HG02571 (cell line): ENCODE measurements around the gene VPREB3.

ENCODE experiments used
- ATAC-seq: cut with Tn5 transposase; IDR thresholded peaks from one replicate; pipeline ENCODE4 v1.9.1; 2021; ENCODE audit warnings: mild to moderate bottlenecking, moderate library complexity; ENCODE audit not compliant: unreplicated experiment

Gene VPREB3

GRCh38 chr22:23754220-23754919 lies at the start of gene VPREB3:
Gene VPREB3 (minus strand): TSS chr22:23754425. CDS start chr22:23754363, 62 bp downstream.
- no peak for ATAC-seq

GRCh38 chr22:23803001-23803819 lies 49.0 kb upstream of the VPREB3 start:
- ATAC-seq: no peak

- no peak for ATAC-seq
Measured at GRCh38 chr22:23801886-23802377, 47.7 kb upstream of the VPREB3 start.

GRCh38 chr22:23801238-23801821 lies 47.1 kb upstream of the VPREB3 start:
- no peak for ATAC-seq

GRCh38 chr22:23800297-23801237 lies 46.3 kb upstream of the VPREB3 start:
- peak; percentile 45 for ATAC-seq

- no peak for ATAC-seq
Measured at GRCh38 chr22:23796461-23796860, 42.2 kb upstream of the VPREB3 start.

- no peak for ATAC-seq
Measured at GRCh38 chr22:23793326-23793725, 39.1 kb upstream of the VPREB3 start.

GRCh38 chr22:23791738-23792645 lies 37.8 kb upstream of the VPREB3 start:
- ATAC-seq: no peak

GRCh38 chr22:23790819-23791737 lies 36.9 kb upstream of the VPREB3 start:
- ATAC-seq: no peak

- no peak for ATAC-seq
Measured at GRCh38 chr22:23789638-23790037, 35.4 kb upstream of the VPREB3 start.

- ATAC-seq: no peak
Measured at GRCh38 chr22:23789121-23789520, 34.9 kb upstream of the VPREB3 start.

GRCh38 chr22:23787910-23788309 lies 33.7 kb upstream of the VPREB3 start:
- no peak for ATAC-seq

- ATAC-seq: peak; percentile 17
Measured at GRCh38 chr22:23787600-23787896, 33.3 kb upstream of the VPREB3 start.

GRCh38 chr22:23786752-23787599 lies 32.8 kb upstream of the VPREB3 start, which contains the start of gene SMARCB1:
Gene SMARCB1 (plus strand): TSS chr22:23786966. CDS start chr22:23787170, 204 bp downstream.
- peak; percentile 64 for ATAC-seq

- ATAC-seq: no peak
Measured at GRCh38 chr22:23786261-23786710, 32.1 kb upstream of the VPREB3 start.

GRCh38 chr22:23784215-23784732 lies 30.0 kb upstream of the VPREB3 start:
- no peak for ATAC-seq
